ENCODE results near the gene ABCA2. TPM values are rescaled to one million over a fixed set of nuclear protein-coding genes. Genes with fewer than 3 reads are reported as not detected.

ABCA2 gene
- total RNA-seq, 4 donors from 2014 or later = 136 to 291 (median 196) TPM

GRCh38 chr9:136965771-136966484, 62.1 kb downstream of the ABCA2 start:
- no peak for DNase-seq (ENCODE audit: low spot score in 2 of 2)
- WGBS, 2 donors = 22 to 27% methylated on average over 23 of the region's 23 CpGs
- peak; percentile 14 to 33 for TF ChIP-seq EP300 (IDR thresholded peaks at IDR 0.05)
- TF ChIP-seq, protein P1, sequence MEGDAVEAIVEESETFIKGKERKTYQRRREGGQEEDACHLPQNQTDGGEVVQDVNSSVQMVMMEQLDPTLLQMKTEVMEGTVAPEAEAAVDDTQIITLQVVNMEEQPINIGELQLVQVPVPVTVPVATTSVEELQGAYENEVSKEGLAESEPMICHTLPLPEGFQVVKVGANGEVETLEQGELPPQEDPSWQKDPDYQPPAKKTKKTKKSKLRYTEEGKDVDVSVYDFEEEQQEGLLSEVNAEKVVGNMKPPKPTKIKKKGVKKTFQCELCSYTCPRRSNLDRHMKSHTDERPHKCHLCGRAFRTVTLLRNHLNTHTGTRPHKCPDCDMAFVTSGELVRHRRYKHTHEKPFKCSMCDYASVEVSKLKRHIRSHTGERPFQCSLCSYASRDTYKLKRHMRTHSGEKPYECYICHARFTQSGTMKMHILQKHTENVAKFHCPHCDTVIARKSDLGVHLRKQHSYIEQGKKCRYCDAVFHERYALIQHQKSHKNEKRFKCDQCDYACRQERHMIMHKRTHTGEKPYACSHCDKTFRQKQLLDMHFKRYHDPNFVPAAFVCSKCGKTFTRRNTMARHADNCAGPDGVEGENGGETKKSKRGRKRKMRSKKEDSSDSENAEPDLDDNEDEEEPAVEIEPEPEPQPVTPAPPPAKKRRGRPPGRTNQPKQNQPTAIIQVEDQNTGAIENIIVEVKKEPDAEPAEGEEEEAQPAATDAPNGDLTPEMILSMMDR (IDR thresholded peaks at IDR 0.05) = no peak
- Histone ChIP-seq H3K36me3 (no peaks in the 10 kb centered on the region), H3K4me3 (peak overlapping the region in 1 of 4 donors; percentile 3), H3K4me1 (peaks cover 0 to 66% (median 12%) of the 10 kb centered on the region in 4 donors), H3K27me3 (no peaks in the 10 kb centered on the region), H3K27ac (peak overlapping the region in 3 of 4 donors; percentile 21 to 66 (median 26)), H3K9me3 (no peaks in the 10 kb centered on the region)

DNA sequence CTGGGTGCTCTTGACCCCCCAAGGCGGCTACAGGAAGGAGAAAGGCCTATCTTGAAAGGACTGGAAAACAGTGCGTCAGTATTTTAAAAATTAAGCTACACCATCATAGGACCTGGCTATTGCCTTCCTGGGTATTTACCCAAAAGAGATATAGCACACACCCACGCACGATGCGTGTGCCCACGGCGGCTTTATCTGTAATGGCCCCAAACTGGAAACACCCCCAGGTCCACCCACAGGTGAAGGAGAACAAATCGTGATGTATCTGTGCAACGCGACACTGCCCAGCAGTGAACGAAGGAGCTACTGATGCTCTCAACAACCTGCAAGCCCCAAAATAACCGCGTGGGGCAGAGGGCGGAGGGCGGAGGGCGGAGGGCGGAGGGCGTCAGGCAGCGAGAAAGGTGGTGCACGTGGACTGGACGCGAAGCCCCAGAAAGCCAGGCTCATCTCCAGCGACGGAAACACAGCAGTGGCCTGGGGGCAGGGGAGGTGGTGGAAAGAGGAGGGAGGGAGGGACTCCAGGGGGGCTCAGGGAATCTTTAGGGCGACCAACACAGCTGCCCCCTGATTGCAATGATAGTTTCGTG, 63.1 kb downstream of the ABCA2 start:
- DNase-seq (ENCODE audit: low spot score in 2 of 2) = no peak
- H3K9me3 ChIP-seq = no peaks in the 10 kb centered on the region

GRCh38 chr9:136964171-136964689, 63.8 kb downstream of the ABCA2 start:
- no peaks in the 10 kb centered on the region for H3K27me3 ChIP-seq
- TF ChIP-seq EP300 (IDR thresholded peaks at IDR 0.05) = no peak
- TF ChIP-seq, protein P1 (IDR thresholded peaks at IDR 0.05) = no peak
- no peak for TF ChIP-seq POLR2A (IDR thresholded peaks at IDR 0.05)
- 38 to 69% methylated on average over 8 to 21 of the region's 22 CpGs for WGBS, 2 donors

More for the DNA sequence above, 63.1 kb downstream of the ABCA2 start:
- H3K27me3 ChIP-seq = no peaks in the 10 kb centered on the region
- no peak overlapping the region for H3K4me3 ChIP-seq
- peak overlapping the region in 3 of 4 donors; percentile 36 to 88 (median 42) for H3K27ac ChIP-seq
- H3K4me1 ChIP-seq = peaks cover 0 to 73% (median 15%) of the 10 kb centered on the region in 4 donors
- no peaks in the 10 kb centered on the region for H3K36me3 ChIP-seq
- no peak for TF ChIP-seq POLR2A (IDR thresholded peaks at IDR 0.05)
- TF ChIP-seq EP300 (IDR thresholded peaks at IDR 0.05) = no peak
- TF ChIP-seq, protein P1 (IDR thresholded peaks at IDR 0.05) = no peak
- 80 to 84% methylated on average over 26 of the region's 26 CpGs for WGBS, 2 donors

GRCh38 chr9:136963751-136964150, 64.3 kb downstream of the ABCA2 start:
- Histone ChIP-seq H3K27ac (peak overlapping the region; percentile 36 to 88 (median 48)), H3K36me3 (no peaks in the 10 kb centered on the region), H3K4me1 (peaks cover 0 to 73% (median 24%) of the 10 kb centered on the region in 4 donors), H3K9me3 (no peaks in the 10 kb centered on the region), H3K27me3 (no peaks in the 10 kb centered on the region), H3K4me3 (no peak overlapping the region)
- no peak for DNase-seq (ENCODE audit: low spot score in 2 of 2)
- 67 to 72% methylated on average over 3 to 12 of the region's 12 CpGs for WGBS, 2 donors
- TF ChIP-seq POLR2A (IDR thresholded peaks at IDR 0.05) (no peak), EP300 (IDR thresholded peaks at IDR 0.05) (no peak)
- TF ChIP-seq, protein P1 (IDR thresholded peaks at IDR 0.05) = no peak

More at GRCh38 chr9:136964171-136964689, 63.8 kb downstream of the ABCA2 start:
- H3K36me3 ChIP-seq = no peaks in the 10 kb centered on the region
- no peak for DNase-seq (ENCODE audit: low spot score in 2 of 2)
- peaks cover 0 to 73% (median 21%) of the 10 kb centered on the region in 4 donors for H3K4me1 ChIP-seq
- H3K27ac ChIP-seq = peak overlapping the region; percentile 36 to 88 (median 48)
- no peaks in the 10 kb centered on the region for H3K9me3 ChIP-seq
- H3K4me3 ChIP-seq = no peak overlapping the region

DNA sequence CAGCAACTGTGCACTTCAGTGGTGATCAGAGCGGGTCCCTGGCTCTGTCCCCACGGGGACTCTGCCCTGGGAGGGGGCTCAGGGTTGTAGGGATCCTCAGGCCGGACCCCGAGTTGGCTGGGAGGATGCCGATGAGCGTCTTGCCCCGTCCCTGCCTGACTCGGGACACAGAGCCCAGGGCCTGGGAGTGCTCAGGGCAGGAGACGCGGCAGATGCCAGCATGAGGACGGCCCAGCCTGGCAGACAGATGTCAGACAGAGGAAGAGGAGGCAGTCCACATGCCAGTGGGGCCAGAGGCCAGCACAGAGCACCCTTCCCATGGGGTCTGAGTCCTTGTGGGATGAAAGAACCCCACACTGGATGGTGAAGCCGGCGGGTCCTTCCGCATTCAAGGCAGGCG, 64.7 kb downstream of the ABCA2 start:
- Histone ChIP-seq H3K4me3 (no peak overlapping the region), H3K27me3 (no peaks in the 10 kb centered on the region), H3K36me3 (no peaks in the 10 kb centered on the region), H3K27ac (peak overlapping the region; percentile 36 to 88 (median 48)), H3K9me3 (no peaks in the 10 kb centered on the region), H3K4me1 (peaks cover 0 to 76% (median 24%) of the 10 kb centered on the region in 4 donors)
- WGBS, 2 donors = 66 to 73% methylated on average over 11 to 13 of the region's 15 CpGs
- DNase-seq (ENCODE audit: low spot score in 2 of 2) = no peak
- no peak for TF ChIP-seq POLR2A (IDR thresholded peaks at IDR 0.05)
